Upper lobe of left lung (tissue), 6 donors: Measurements from ENCODE around the gene BSN. TPM values are rescaled to one million over a fixed set of nuclear protein-coding genes. Genes with fewer than 3 reads are reported as not detected.

Source experiments
- ATAC-seq, 2 donors: fragments of 200-7000 bp; cut with Tn5 transposase; one replicate each; pipeline ENCODE4 v1.9.1; 2022; ENCODE audit warnings: mild to moderate bottlenecking in 2 of 2, moderate library complexity in 2 of 2; ENCODE audit not compliant: low FRiP score in 2 of 2
- DNase-seq, 2 donors: peaks; one replicate each; pipeline ENCODE4 v3.0.0-alpha.2; 2019 to 2020
- H3K27ac ChIP-seq, 4 donors: fragments of 200-600 bp; sonication (generic); one replicate each; pipeline ENCODE4 v1.5.1; 2016 to 2019
- H3K27me3 ChIP-seq, 4 donors: fragments of 200-600 bp; sonication (generic); one replicate each; pipeline ENCODE4 v1.5.1; 2017 to 2019
- H3K36me3 ChIP-seq, 4 donors: fragments of 200-600 bp; sonication (generic); one replicate each; pipeline ENCODE4 v1.5.1; 2016 to 2019
- H3K4me1 ChIP-seq, 4 donors: fragments of 200-600 bp; sonication (generic); one replicate each; pipeline ENCODE4 v1.5.1; 2018 to 2019
- H3K4me3 ChIP-seq, 4 donors: fragments of 200-600 bp; sonication (generic); one replicate each; pipeline ENCODE4 v1.5.1; 2017 to 2019; ENCODE audit warnings: mild to moderate bottlenecking in 2 of 4, moderate library complexity in 1 of 4
- H3K9me3 ChIP-seq, 4 donors: fragments of 200-600 bp; sonication (generic); one replicate each; pipeline ENCODE4 v1.5.1; 2018 to 2019
- CTCF ChIP-seq, 6 experiments: fragments of 450-650 bp in 4 of 6; fragments of 200-600 bp in 2 of 6; sonication (generic) in 2 of 6; IDR thresholded peaks; one replicate each; pipeline ENCODE4 v1.5.1; 2016 to 2019; ENCODE audit warnings: antibody characterized with exemption in 6 of 6
- EP300 ChIP-seq, 4 donors: sonication (generic); formaldehyde crosslinking; IDR thresholded peaks; one replicate each; pipeline ENCODE4 v1.5.1; 2017; ENCODE audit warnings: antibody characterized with exemption in 4 of 4, control low read depth in 2 of 4
- POLR2A ChIP-seq, 4 donors: fragments of 450-650 bp; IDR thresholded peaks; one replicate each; pipeline ENCODE4 v1.5.1; 2016 to 2017; ENCODE audit warnings: antibody characterized with exemption in 4 of 4, mild to moderate bottlenecking in 2 of 4
- POLR2AphosphoS5 ChIP-seq, 2 donors: sonication (generic); formaldehyde crosslinking; IDR thresholded peaks; one replicate each; pipeline ENCODE4 v1.5.1; 2017; ENCODE audit warnings: antibody characterized with exemption in 2 of 2
- WGBS, 2 donors: methylation state at CpG; one replicate each; pipeline ENCODE4 v1.1.5; 2017 to 2018; 5-methylcytosine and 5-hydroxymethylcytosine counted together
- total RNA-seq, 6 donors: library from RNA; depleted of rRNA in 4 of 6; stranded (reverse); fragments of >200 nt in 4 of 6; gene quantifications; one replicate each; pipeline versions ENCODE4 v1.1.0 to v1.2.1, GENCODE V29; 2016 to 2021
- donor health status: DM: no; HTN: no; CAD: no; lungs with moderate emphysema.
- donor health status: DM: no; HTN: yes; CAD: no; lungs with severe emphysema.

BSN gene
- total RNA-seq, 6 donors from 2014 or later: 0.39 to 1.1 (median 0.72) TPM

- TF ChIP-seq POLR2AphosphoS5 (IDR thresholded peaks at IDR 0.05): no peak
- no peak for TF ChIP-seq POLR2A (IDR thresholded peaks at IDR 0.05)
- no peak for TF ChIP-seq CTCF (IDR thresholded peaks at IDR 0.05)
- TF ChIP-seq EP300 (IDR thresholded peaks at IDR 0.05): no peak
- Histone ChIP-seq H3K4me3 (no peak overlapping the region), H3K27ac (no peak overlapping the region), H3K36me3 (no peaks in the 10 kb centered on the region), H3K27me3 (no peaks in the 10 kb centered on the region), H3K4me1 (peaks cover 0 to 5% (median 0%) of the 10 kb centered on the region in 4 donors), H3K9me3 (no peaks in the 10 kb centered on the region)
- DNase-seq (no peak), ATAC-seq (no peak)
- 55 to 58% methylated on average over 8 of the region's 8 CpGs for WGBS, 2 donors
Observed at GRCh38 chr3:49666592-49666991, 112.3 kb downstream of the BSN start.

GRCh38 chr3:49667701-49668413 is 113.6 kb downstream of the BSN start:
- TF ChIP-seq CTCF (IDR thresholded peaks at IDR 0.05) (no peak), POLR2A (IDR thresholded peaks at IDR 0.05) (no peak), POLR2AphosphoS5 (IDR thresholded peaks at IDR 0.05) (no peak), EP300 (IDR thresholded peaks at IDR 0.05) (no peak)
- ATAC-seq (no peak), DNase-seq (peak in 1 of 2 donors; percentile 72)
- H3K27ac ChIP-seq: no peak overlapping the region
- H3K27me3 ChIP-seq: no peaks in the 10 kb centered on the region
- H3K36me3 ChIP-seq: no peaks in the 10 kb centered on the region
- WGBS, 2 donors: 82 to 84% methylated on average over 14 to 25 of the region's 25 CpGs
- H3K9me3 ChIP-seq: no peaks in the 10 kb centered on the region
- H3K4me3 ChIP-seq: no peak overlapping the region
- peaks cover 0 to 5% (median 0%) of the 10 kb centered on the region in 4 donors for H3K4me1 ChIP-seq

GRCh38 chr3:49668414-49668797 is 114.1 kb downstream of the BSN start:
- ATAC-seq: no peak
- no peaks in the 10 kb centered on the region for H3K36me3 ChIP-seq
- peaks cover 4 to 10% (median 4%) of the 10 kb centered on the region in 4 donors for H3K4me1 ChIP-seq
- H3K27ac ChIP-seq: no peak overlapping the region
- TF ChIP-seq EP300 (IDR thresholded peaks at IDR 0.05) (no peak), POLR2A (IDR thresholded peaks at IDR 0.05) (no peak), CTCF (IDR thresholded peaks at IDR 0.05) (no peak), POLR2AphosphoS5 (IDR thresholded peaks at IDR 0.05) (no peak)
- WGBS, 2 donors: 31 to 38% methylated on average over 2 to 5 of the region's 5 CpGs
- DNase-seq: no peak
- no peak overlapping the region for H3K4me3 ChIP-seq
- no peaks in the 10 kb centered on the region for H3K9me3 ChIP-seq
- no peaks in the 10 kb centered on the region for H3K27me3 ChIP-seq

GRCh38 chr3:49668861-49669260 is 114.6 kb downstream of the BSN start:
- Histone ChIP-seq H3K9me3 (no peaks in the 10 kb centered on the region), H3K4me3 (no peak overlapping the region), H3K27ac (no peak overlapping the region), H3K36me3 (no peaks in the 10 kb centered on the region), H3K4me1 (peaks cover 5 to 11% (median 6%) of the 10 kb centered on the region in 4 donors), H3K27me3 (no peaks in the 10 kb centered on the region)
- DNase-seq (no peak), ATAC-seq (no peak)
- no peak for TF ChIP-seq CTCF (IDR thresholded peaks at IDR 0.05)
- no peak for TF ChIP-seq POLR2AphosphoS5 (IDR thresholded peaks at IDR 0.05)
- no peak for TF ChIP-seq EP300 (IDR thresholded peaks at IDR 0.05)
- TF ChIP-seq POLR2A (IDR thresholded peaks at IDR 0.05): no peak
- WGBS, 2 donors: 46 to 58% methylated on average over 5 of the region's 5 CpGs

- Histone ChIP-seq H3K4me3 (no peak overlapping the region), H3K36me3 (no peaks in the 10 kb centered on the region), H3K27ac (no peak overlapping the region), H3K27me3 (no peaks in the 10 kb centered on the region), H3K9me3 (no peaks in the 10 kb centered on the region), H3K4me1 (peaks cover 5 to 12% (median 6%) of the 10 kb centered on the region in 4 donors)
- TF ChIP-seq EP300 (IDR thresholded peaks at IDR 0.05) (no peak), CTCF (IDR thresholded peaks at IDR 0.05) (no peak), POLR2A (IDR thresholded peaks at IDR 0.05) (no peak), POLR2AphosphoS5 (IDR thresholded peaks at IDR 0.05) (no peak)
- ATAC-seq (no peak), DNase-seq (no peak)
- WGBS, 2 donors: 70% methylated on average over 3 of the region's 3 CpGs; no CpG with 5 or more reads in 1 of the 2 donors
Observed at GRCh38 chr3:49669352-49669751, 115.1 kb downstream of the BSN start.
